ENCODE results near the gene PRKG1. TPM values are rescaled to one million over a fixed set of nuclear protein-coding genes. Genes with fewer than 3 reads are reported as not detected.

The PRKG1 gene
- polyA plus RNA-seq, 1 donor (not counting 4 experiments of a cell fraction or from before 2014, with no cell fraction given), result 0.24 TPM

- Histone ChIP-seq H3K4me2 (ENCODE audit: control insufficient read depth, extremely low read depth, insufficient read depth, low read depth, low read length) (no peak overlapping the region), H4K20me1 (ENCODE audit: control insufficient read depth, extremely low read depth, insufficient read depth, low read length) (no peaks in the 10 kb centered on the region), H3K27me3 (ENCODE audit: control insufficient read depth, extremely low read depth, insufficient read depth, low read length) (no peaks in the 10 kb centered on the region), H3K9me1 (ENCODE audit: control insufficient read depth, extremely low read depth, insufficient read depth, low read length) (no peaks in the 10 kb centered on the region), H3K9me3 (ENCODE audit: control insufficient read depth, low read depth, low read length) (no peaks in the 10 kb centered on the region), H3K9ac (ENCODE audit: control insufficient read depth, extremely low read depth, insufficient read depth, low read length) (no peak overlapping the region), H3K27ac (ENCODE audit: control insufficient read depth, insufficient read depth, low read length) (no peak overlapping the region), H3K4me1 (ENCODE audit: control insufficient read depth, extremely low read depth, insufficient read depth, low read length) (no peaks in the 10 kb centered on the region), H2AFZ (ENCODE audit: control insufficient read depth, low read length) (no peak overlapping the region), H3K79me2 (ENCODE audit: control insufficient read depth, insufficient read depth, low read length) (no peaks in the 10 kb centered on the region), H3K4me3 (ENCODE audit: control insufficient read depth in 2 of 3, extremely low read depth in 1 of 3, insufficient read depth in 2 of 3, low read depth in 1 of 3, low read length in 3 of 3) (no peak overlapping the region), H3K36me3 (ENCODE audit: control insufficient read depth in 2 of 2, extremely low read depth in 1 of 2, insufficient read depth in 2 of 2, low read length in 2 of 2) (no peaks in the 10 kb centered on the region)
- DNase-seq (ENCODE audit: low read depth, low spot score) (no peak), FAIRE-seq (no peak)
- no peak for TF ChIP-seq EZH2 (IDR thresholded peaks at IDR 0.05; ENCODE audit: low read length)
- TF ChIP-seq CTCF (optimal IDR thresholded peaks at IDR 0.05 in 1 of 3, IDR thresholded peaks at IDR 0.05 in 1 of 3, conservative IDR thresholded peaks at IDR 0.05 in 1 of 3; ENCODE audit: extremely low read depth in 1 of 3, insufficient read depth in 2 of 3, low read length in 3 of 3), result no peak
- dilution Hi-C loops (cut with MboI; ENCODE audit: extremely low pct_ligation_motif_present, low sequenced_read_pairs), result no loop called here
These were observed 301.5 kb downstream of the PRKG1 start for GRCh38 chr10:51375790-51376189.

- Histone ChIP-seq H3K27me3 (ENCODE audit: control insufficient read depth, extremely low read depth, insufficient read depth, low read length) (no peaks in the 10 kb centered on the region), H3K4me3 (ENCODE audit: control insufficient read depth in 2 of 3, extremely low read depth in 1 of 3, insufficient read depth in 2 of 3, low read depth in 1 of 3, low read length in 3 of 3) (no peak overlapping the region), H4K20me1 (ENCODE audit: control insufficient read depth, extremely low read depth, insufficient read depth, low read length) (no peaks in the 10 kb centered on the region), H3K27ac (ENCODE audit: control insufficient read depth, insufficient read depth, low read length) (no peak overlapping the region), H3K4me1 (ENCODE audit: control insufficient read depth, extremely low read depth, insufficient read depth, low read length) (no peaks in the 10 kb centered on the region), H2AFZ (ENCODE audit: control insufficient read depth, low read length) (no peak overlapping the region), H3K9me1 (ENCODE audit: control insufficient read depth, extremely low read depth, insufficient read depth, low read length) (no peaks in the 10 kb centered on the region), H3K4me2 (ENCODE audit: control insufficient read depth, extremely low read depth, insufficient read depth, low read depth, low read length) (no peak overlapping the region), H3K9me3 (ENCODE audit: control insufficient read depth, low read depth, low read length) (no peaks in the 10 kb centered on the region), H3K36me3 (ENCODE audit: control insufficient read depth in 2 of 2, extremely low read depth in 1 of 2, insufficient read depth in 2 of 2, low read length in 2 of 2) (no peaks in the 10 kb centered on the region), H3K79me2 (ENCODE audit: control insufficient read depth, insufficient read depth, low read length) (no peaks in the 10 kb centered on the region), H3K9ac (ENCODE audit: control insufficient read depth, extremely low read depth, insufficient read depth, low read length) (no peak overlapping the region)
- FAIRE-seq, result no peak
- TF ChIP-seq EZH2 (IDR thresholded peaks at IDR 0.05; ENCODE audit: low read length) (no peak), CTCF (optimal IDR thresholded peaks at IDR 0.05 in 1 of 3, IDR thresholded peaks at IDR 0.05 in 1 of 3, conservative IDR thresholded peaks at IDR 0.05 in 1 of 3; ENCODE audit: extremely low read depth in 1 of 3, insufficient read depth in 2 of 3, low read length in 3 of 3) (no peak)
- DNase-seq (ENCODE audit: low read depth, low spot score), result no peak
- dilution Hi-C loops (cut with MboI; ENCODE audit: extremely low pct_ligation_motif_present, low sequenced_read_pairs), result no loop called here
These were observed 303.0 kb downstream of the PRKG1 start for GRCh38 chr10:51377070-51377931.

Data from keratinocyte (primary cell).